HG02642 (cell line): ENCODE measurements around the gene COL16A1.

ENCODE experiments used
- ATAC-seq: cut with Tn5 transposase; IDR thresholded peaks from one replicate; pipeline ENCODE4 v1.9.1; 2021; ENCODE audit warnings: mild to moderate bottlenecking; ENCODE audit not compliant: unreplicated experiment, poor library complexity

The COL16A1 gene

GRCh38 chr1:31669433-31669785 lies 34.4 kb downstream of the COL16A1 start:
- ATAC-seq = no peak

- no peak for ATAC-seq
Observed at GRCh38 chr1:31668303-31668883, 35.4 kb downstream of the COL16A1 start.

GRCh38 chr1:31667065-31667785 lies 36.6 kb downstream of the COL16A1 start:
- ATAC-seq = no peak

- no peak for ATAC-seq
Observed at GRCh38 chr1:31666263-31666963, 37.4 kb downstream of the COL16A1 start.

- ATAC-seq = no peak
Observed at GRCh38 chr1:31665234-31665878, 38.5 kb downstream of the COL16A1 start.

- no peak for ATAC-seq
Observed at GRCh38 chr1:31664528-31664927, 39.3 kb downstream of the COL16A1 start.

- ATAC-seq = no peak
Observed at GRCh38 chr1:31663622-31664452, 40.0 kb downstream of the COL16A1 start.

- ATAC-seq = no peak
Observed at GRCh38 chr1:31662463-31662862, 41.4 kb downstream of the COL16A1 start.

- no peak for ATAC-seq
Observed at GRCh38 chr1:31661856-31662255, 42.0 kb downstream of the COL16A1 start.

GRCh38 chr1:31660871-31661455 lies 42.9 kb downstream of the COL16A1 start:
- ATAC-seq = no peak

GRCh38 chr1:31659889-31660288 lies 43.9 kb downstream of the COL16A1 start:
- no peak for ATAC-seq

- no peak for ATAC-seq
Observed at GRCh38 chr1:31658721-31659120, 45.1 kb downstream of the COL16A1 start.

- no peak for ATAC-seq
Observed at GRCh38 chr1:31657972-31658510, 45.8 kb downstream of the COL16A1 start.

- no peak for ATAC-seq
Observed at GRCh38 chr1:31657020-31657804, 46.6 kb downstream of the COL16A1 start.

GRCh38 chr1:31655756-31656155 lies 48.1 kb downstream of the COL16A1 start:
- ATAC-seq = no peak

GRCh38 chr1:31655104-31655503 lies 48.7 kb downstream of the COL16A1 start:
- ATAC-seq = no peak

- ATAC-seq = no peak
Observed at GRCh38 chr1:31654474-31654776, 49.4 kb downstream of the COL16A1 start.

GRCh38 chr1:31653717-31654473 lies 49.9 kb downstream of the COL16A1 start:
- ATAC-seq = no peak
